Peyer's patch (tissue), 4 donors: ENCODE data around the gene KIAA1210.

ENCODE experiments used
- POLR2A ChIP-seq, 2 donors: fragments of 450-650 bp; IDR thresholded peaks; one replicate each; pipeline ENCODE4 v1.5.1; 2017; ENCODE audit warnings: antibody characterized with exemption in 2 of 2, mild to moderate bottlenecking in 2 of 2, moderate library complexity in 2 of 2
- TF ChIP-seq, protein P1 (sequence below), 6 experiments: fragments of 450-650 bp in 4 of 6; fragments of 200-600 bp in 2 of 6; sonication (generic) in 1 of 6; IDR thresholded peaks; one replicate each; pipeline ENCODE4 v1.5.1; 2017 to 2019; ENCODE audit warnings: antibody characterized with exemption in 6 of 6, mild to moderate bottlenecking in 3 of 6, moderate library complexity in 1 of 6

DNA sequence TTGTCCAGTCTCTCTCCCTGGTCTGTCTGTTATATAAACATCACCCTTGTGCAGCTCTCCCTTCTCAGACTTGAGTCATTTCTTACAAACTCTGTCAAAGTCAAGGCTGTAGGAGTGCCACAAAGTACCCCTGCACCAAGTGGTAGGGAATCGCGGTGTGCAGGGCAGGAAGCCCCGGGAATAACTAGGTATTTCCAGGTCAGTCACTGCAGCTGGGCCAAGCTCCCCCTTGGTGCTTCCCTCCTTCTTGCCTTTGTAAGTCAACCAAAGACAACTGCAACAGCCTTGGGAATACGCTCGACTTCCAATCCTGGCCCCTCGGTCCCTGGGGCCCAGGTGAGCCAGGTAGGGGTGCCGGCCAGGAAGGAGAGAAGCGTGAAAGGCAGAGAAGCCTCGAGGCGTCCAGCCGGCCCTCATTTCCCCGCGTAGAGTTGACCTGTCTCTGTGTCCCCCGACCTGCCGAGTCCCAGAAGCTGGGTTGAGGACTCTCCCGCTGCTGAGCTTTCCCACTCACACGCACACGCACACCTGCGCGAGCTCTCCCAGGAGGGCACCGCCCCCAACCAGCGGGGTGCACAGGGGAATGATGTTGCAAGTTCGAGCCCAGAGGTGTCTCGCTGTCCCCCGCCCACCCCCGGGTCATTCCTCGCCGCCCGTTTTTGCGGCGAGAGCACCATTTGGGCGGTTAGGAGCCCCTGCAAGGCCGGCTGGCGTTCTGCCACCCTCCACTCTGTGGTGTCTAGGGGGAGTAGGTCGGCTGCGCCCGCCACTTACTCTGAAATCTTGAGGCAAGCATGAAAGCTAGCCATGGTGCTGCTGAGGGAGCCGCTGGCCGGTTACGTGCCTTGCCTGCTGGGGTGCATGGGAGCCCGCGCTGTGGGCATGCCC is 22.8 kb upstream of the KIAA1210 start:
- TF ChIP-seq, protein P1, sequence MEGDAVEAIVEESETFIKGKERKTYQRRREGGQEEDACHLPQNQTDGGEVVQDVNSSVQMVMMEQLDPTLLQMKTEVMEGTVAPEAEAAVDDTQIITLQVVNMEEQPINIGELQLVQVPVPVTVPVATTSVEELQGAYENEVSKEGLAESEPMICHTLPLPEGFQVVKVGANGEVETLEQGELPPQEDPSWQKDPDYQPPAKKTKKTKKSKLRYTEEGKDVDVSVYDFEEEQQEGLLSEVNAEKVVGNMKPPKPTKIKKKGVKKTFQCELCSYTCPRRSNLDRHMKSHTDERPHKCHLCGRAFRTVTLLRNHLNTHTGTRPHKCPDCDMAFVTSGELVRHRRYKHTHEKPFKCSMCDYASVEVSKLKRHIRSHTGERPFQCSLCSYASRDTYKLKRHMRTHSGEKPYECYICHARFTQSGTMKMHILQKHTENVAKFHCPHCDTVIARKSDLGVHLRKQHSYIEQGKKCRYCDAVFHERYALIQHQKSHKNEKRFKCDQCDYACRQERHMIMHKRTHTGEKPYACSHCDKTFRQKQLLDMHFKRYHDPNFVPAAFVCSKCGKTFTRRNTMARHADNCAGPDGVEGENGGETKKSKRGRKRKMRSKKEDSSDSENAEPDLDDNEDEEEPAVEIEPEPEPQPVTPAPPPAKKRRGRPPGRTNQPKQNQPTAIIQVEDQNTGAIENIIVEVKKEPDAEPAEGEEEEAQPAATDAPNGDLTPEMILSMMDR (IDR thresholded peaks at IDR 0.05) = no peak
- TF ChIP-seq POLR2A (IDR thresholded peaks at IDR 0.05) = no peak
